Suprapubic skin (tissue), 4 donors: Measurements from ENCODE around the gene CASQ2.

ENCODE experiments used
- EP300 ChIP-seq: sonication (generic); formaldehyde crosslinking; IDR thresholded peaks from one replicate; pipeline ENCODE4 v1.6.1; 2017; ENCODE audit warnings: antibody characterized with exemption
- POLR2A ChIP-seq, 2 donors: fragments of 450-650 bp; IDR thresholded peaks; one replicate each; pipeline ENCODE4 v1.6.1; 2017; ENCODE audit warnings: antibody characterized with exemption in 2 of 2, mild to moderate bottlenecking in 2 of 2, moderate library complexity in 2 of 2
- POLR2AphosphoS5 ChIP-seq, 3 donors: sonication (generic); formaldehyde crosslinking; IDR thresholded peaks; one replicate each; pipeline ENCODE4 v1.6.1; 2017; ENCODE audit warnings: antibody characterized with exemption in 3 of 3
- TF ChIP-seq, protein P1 (sequence below), 2 donors: fragments of 200-600 bp in 1 of 2; fragments of 450-650 bp in 1 of 2; sonication (generic) in 1 of 2; IDR thresholded peaks; one replicate each; pipeline ENCODE4 v1.5.1; 2016 to 2019; ENCODE audit warnings: antibody characterized with exemption in 2 of 2, mild to moderate bottlenecking in 1 of 2, moderate library complexity in 1 of 2

DNA sequence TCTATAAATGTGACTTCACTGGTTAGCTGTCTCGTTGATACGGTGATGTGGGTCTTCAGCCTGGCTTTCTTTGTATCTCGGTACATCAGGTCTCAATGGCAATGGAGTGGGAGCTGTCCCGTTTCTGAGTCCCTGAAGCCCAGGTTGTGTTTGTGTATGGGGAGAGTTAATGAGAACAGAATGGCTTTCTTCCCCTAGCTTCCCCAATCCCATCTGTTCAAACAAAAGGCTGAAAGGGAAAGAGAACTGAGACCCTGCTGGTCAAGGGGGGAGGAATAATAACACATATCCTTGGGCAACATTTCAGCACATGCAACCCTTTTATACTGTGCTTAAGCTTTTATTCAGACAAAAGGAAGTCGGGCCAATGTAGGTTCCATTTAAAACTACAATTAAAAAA, 28.4 kb upstream of the CASQ2 start:
- TF ChIP-seq POLR2A (IDR thresholded peaks at IDR 0.05) (no peak), EP300 (no peak), POLR2AphosphoS5 (IDR thresholded peaks at IDR 0.05) (no peak)
- TF ChIP-seq, protein P1, sequence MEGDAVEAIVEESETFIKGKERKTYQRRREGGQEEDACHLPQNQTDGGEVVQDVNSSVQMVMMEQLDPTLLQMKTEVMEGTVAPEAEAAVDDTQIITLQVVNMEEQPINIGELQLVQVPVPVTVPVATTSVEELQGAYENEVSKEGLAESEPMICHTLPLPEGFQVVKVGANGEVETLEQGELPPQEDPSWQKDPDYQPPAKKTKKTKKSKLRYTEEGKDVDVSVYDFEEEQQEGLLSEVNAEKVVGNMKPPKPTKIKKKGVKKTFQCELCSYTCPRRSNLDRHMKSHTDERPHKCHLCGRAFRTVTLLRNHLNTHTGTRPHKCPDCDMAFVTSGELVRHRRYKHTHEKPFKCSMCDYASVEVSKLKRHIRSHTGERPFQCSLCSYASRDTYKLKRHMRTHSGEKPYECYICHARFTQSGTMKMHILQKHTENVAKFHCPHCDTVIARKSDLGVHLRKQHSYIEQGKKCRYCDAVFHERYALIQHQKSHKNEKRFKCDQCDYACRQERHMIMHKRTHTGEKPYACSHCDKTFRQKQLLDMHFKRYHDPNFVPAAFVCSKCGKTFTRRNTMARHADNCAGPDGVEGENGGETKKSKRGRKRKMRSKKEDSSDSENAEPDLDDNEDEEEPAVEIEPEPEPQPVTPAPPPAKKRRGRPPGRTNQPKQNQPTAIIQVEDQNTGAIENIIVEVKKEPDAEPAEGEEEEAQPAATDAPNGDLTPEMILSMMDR (IDR thresholded peaks at IDR 0.05): no peak
